OCI-LY7 (cell line): ENCODE data around the gene YY2.

Source experiments
- CTCF ChIP-seq: fragments of 200-600 bp; sonication (generic); conservative IDR thresholded peaks from 2 replicates; pipeline ENCODE4 v1.5.1; 2014; ENCODE audit warnings: mild to moderate bottlenecking, antibody characterized with exemption, low read length, moderate library complexity, mixed read lengths
- EZH2phosphoT487 ChIP-seq: fragments of 200-600 bp; sonication (generic); IDR thresholded peaks from 2 replicates; pipeline ENCODE4 v1.6.1; 2018; ENCODE audit warnings: low read depth, borderline replicate concordance, mild to moderate bottlenecking, mixed run types, antibody characterized with exemption, low read length, moderate library complexity, mixed read lengths

GRCh38 chrX:21840193-21840545, 15.6 kb upstream of the YY2 start:
- TF ChIP-seq CTCF (no peak), EZH2phosphoT487 (no peak)
